Keratinocyte (primary cell): Measurements from ENCODE around the gene NRG2.

Experiments
- EZH2 ChIP-seq: IDR thresholded peaks from one replicate; pipeline ENCODE4 v1.6.1; 2012; ENCODE audit warnings: inconsistent platforms, mild to moderate bottlenecking, low read length, moderate library complexity
- TF ChIP-seq, protein P1 (sequence below), 3 experiments: IDR thresholded peaks in 1 of 3; conservative IDR thresholded peaks in 1 of 3; optimal IDR thresholded peaks in 1 of 3; 2 replicates in 2 of 3; 3 replicates in 1 of 3; pipeline versions ENCODE3 to v1.5.1; 2011; ENCODE audit warnings: low read length in 3 of 3, mild to moderate bottlenecking in 3 of 3, moderate library complexity in 2 of 3, control low read depth in 1 of 3, inconsistent platforms in 1 of 3; ENCODE audit not compliant: insufficient read depth in 2 of 3; ENCODE audit errors: extremely low read depth in 1 of 3

DNA sequence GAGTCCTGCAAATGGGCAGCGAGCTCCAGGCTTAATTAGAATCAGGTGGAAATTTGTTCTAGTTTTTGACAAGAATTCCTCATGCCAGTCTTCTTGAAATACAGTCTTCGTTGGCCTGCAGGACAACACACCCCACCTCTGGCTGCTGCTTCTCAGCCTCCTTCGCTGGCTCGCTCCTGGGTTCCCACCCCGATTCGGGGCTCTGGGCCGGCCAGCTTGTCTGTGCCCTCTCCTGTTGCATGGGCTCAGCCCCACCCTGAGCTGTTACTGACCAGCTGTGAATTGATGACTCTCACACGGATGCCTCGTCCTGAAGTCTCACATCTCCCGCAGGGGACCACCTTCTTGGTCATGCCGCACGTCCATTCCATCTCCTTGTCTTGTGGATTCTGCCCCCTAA is 226.5 kb downstream of the NRG2 start:
- TF ChIP-seq, protein P1, sequence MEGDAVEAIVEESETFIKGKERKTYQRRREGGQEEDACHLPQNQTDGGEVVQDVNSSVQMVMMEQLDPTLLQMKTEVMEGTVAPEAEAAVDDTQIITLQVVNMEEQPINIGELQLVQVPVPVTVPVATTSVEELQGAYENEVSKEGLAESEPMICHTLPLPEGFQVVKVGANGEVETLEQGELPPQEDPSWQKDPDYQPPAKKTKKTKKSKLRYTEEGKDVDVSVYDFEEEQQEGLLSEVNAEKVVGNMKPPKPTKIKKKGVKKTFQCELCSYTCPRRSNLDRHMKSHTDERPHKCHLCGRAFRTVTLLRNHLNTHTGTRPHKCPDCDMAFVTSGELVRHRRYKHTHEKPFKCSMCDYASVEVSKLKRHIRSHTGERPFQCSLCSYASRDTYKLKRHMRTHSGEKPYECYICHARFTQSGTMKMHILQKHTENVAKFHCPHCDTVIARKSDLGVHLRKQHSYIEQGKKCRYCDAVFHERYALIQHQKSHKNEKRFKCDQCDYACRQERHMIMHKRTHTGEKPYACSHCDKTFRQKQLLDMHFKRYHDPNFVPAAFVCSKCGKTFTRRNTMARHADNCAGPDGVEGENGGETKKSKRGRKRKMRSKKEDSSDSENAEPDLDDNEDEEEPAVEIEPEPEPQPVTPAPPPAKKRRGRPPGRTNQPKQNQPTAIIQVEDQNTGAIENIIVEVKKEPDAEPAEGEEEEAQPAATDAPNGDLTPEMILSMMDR (optimal IDR thresholded peaks at IDR 0.05 in 1 of 3, IDR thresholded peaks at IDR 0.05 in 1 of 3, conservative IDR thresholded peaks at IDR 0.05 in 1 of 3; ENCODE audit: extremely low read depth in 1 of 3, insufficient read depth in 2 of 3, low read length in 3 of 3), result no peak
- TF ChIP-seq EZH2, result no peak
